SK-N-MC (cell line): ENCODE data around the gene CYP21A2.
"Not testable (repeated sequence)": the region's sequence is repeated elsewhere in the genome, so short reads cannot be mapped to it uniquely, and the experiment has no call there.

Experiments
- DNase-seq: peaks from one replicate; pipeline ENCODE4 v3.0.0-alpha.2; 2011; ENCODE audit warnings: low read depth, low spot score
- H3K27ac ChIP-seq: fragments of 200-600 bp; sonication (generic); 2 replicates; pipeline ENCODE4 v1.5.1; 2016; ENCODE audit warnings: mixed run types
- H3K36me3 ChIP-seq: fragments of 200-600 bp; sonication (generic); 2 replicates; pipeline ENCODE4 v1.6.1; 2017; ENCODE audit warnings: antibody characterized with exemption, low read length, mixed read lengths; ENCODE audit not compliant: insufficient read depth
- H3K4me3 ChIP-seq: fragments of 200-600 bp; sonication (generic); 2 replicates; pipeline ENCODE4 v1.5.1; 2016
- H3K9ac ChIP-seq: fragments of 200-600 bp; sonication (generic); 2 replicates; pipeline ENCODE4 v1.8.0; 2017; ENCODE audit warnings: mixed run types, mixed read lengths; ENCODE audit not compliant: insufficient read length
- H3K9me3 ChIP-seq: fragments of 200-600 bp; sonication (generic); 2 replicates; pipeline ENCODE4 v1.6.1; 2017; ENCODE audit warnings: low read depth, mild to moderate bottlenecking, antibody characterized with exemption, low read length, moderate library complexity, mixed read lengths
- EZH2 ChIP-seq: fragments of 200-600 bp; sonication (generic); IDR thresholded peaks from one replicate; pipeline ENCODE4 v1.6.1; 2017; ENCODE audit warnings: antibody characterized with exemption
- FOXP2 ChIP-seq: optimal IDR thresholded peaks from 2 replicates; pipeline ENCODE3; 2011; ENCODE audit warnings: mild to moderate bottlenecking, moderate library complexity; ENCODE audit not compliant: insufficient read depth; ENCODE audit errors: extremely low read length, control extremely low read depth
- POLR2AphosphoS5 ChIP-seq: IDR thresholded peaks from 2 replicates; pipeline ENCODE4 v1.6.1; 2012; ENCODE audit warnings: mild to moderate bottlenecking, low read depth, low read length, borderline replicate concordance

Gene CYP21A2

GRCh38 chr6:32041385-32041784 lies 3.2 kb downstream of the CYP21A2 start:
- not testable (repeated sequence) for H3K27ac ChIP-seq, H3K9ac ChIP-seq, H3K4me3 ChIP-seq, H3K36me3 ChIP-seq, H3K9me3 ChIP-seq, DNase-seq

GRCh38 chr6:32042276-32042675 lies 4.1 kb downstream of the CYP21A2 start:
- H3K9me3 ChIP-seq, DNase-seq, H3K36me3 ChIP-seq, H3K27ac ChIP-seq, H3K9ac ChIP-seq, H3K4me3 ChIP-seq: not testable (repeated sequence)

GRCh38 chr6:32043589-32044380 lies 5.6 kb downstream of the CYP21A2 start:
- H3K4me3 ChIP-seq, H3K9ac ChIP-seq, H3K9me3 ChIP-seq, H3K27ac ChIP-seq, DNase-seq, H3K36me3 ChIP-seq: not testable (repeated sequence)

GRCh38 chr6:32044916-32045315 lies 6.7 kb downstream of the CYP21A2 start:
- H3K9me3 ChIP-seq, H3K9ac ChIP-seq, DNase-seq, H3K4me3 ChIP-seq, H3K36me3 ChIP-seq, H3K27ac ChIP-seq: not testable (repeated sequence)

GRCh38 chr6:32045811-32046449 lies 7.7 kb downstream of the CYP21A2 start:
- DNase-seq: no peak
- TF ChIP-seq EZH2 (no peak), POLR2AphosphoS5 (no peak), FOXP2 (no peak)
- H3K9ac ChIP-seq: no peak overlapping the region
- H3K27ac ChIP-seq: no peak overlapping the region
- H3K4me3 ChIP-seq: peak overlapping the region; percentile 7
- H3K9me3 ChIP-seq: no peaks in the 10 kb centered on the region
- H3K36me3 ChIP-seq: no peaks in the 10 kb centered on the region

GRCh38 chr6:32046450-32047083 lies 8.4 kb downstream of the CYP21A2 start:
- peak; percentile 12 for DNase-seq
- H3K9me3 ChIP-seq: no peaks in the 10 kb centered on the region
- no peaks in the 10 kb centered on the region for H3K36me3 ChIP-seq
- TF ChIP-seq EZH2 (no peak), FOXP2 (peak; percentile 10)
- H3K4me3 ChIP-seq: peak overlapping the region; percentile 7
- H3K9ac ChIP-seq: no peak overlapping the region
- no peak overlapping the region for H3K27ac ChIP-seq

- DNase-seq: no peak
- Histone ChIP-seq H3K9ac (no peak overlapping the region), H3K9me3 (no peaks in the 10 kb centered on the region), H3K27ac (no peak overlapping the region), H3K4me3 (no peak overlapping the region; the same call in 1 of the 2 replicates), H3K36me3 (no peaks in the 10 kb centered on the region)
- TF ChIP-seq POLR2AphosphoS5: no peak
- TF ChIP-seq FOXP2: no peak
- no peak for TF ChIP-seq EZH2
Observed at GRCh38 chr6:32047084-32047478, 8.9 kb downstream of the CYP21A2 start.

- Histone ChIP-seq H3K36me3 (no peaks in the 10 kb centered on the region), H3K9me3 (no peaks in the 10 kb centered on the region), H3K27ac (no peak overlapping the region), H3K4me3 (no peak overlapping the region), H3K9ac (no peak overlapping the region)
- TF ChIP-seq POLR2AphosphoS5 (no peak), EZH2 (no peak), FOXP2 (no peak)
- DNase-seq: no peak
Observed at GRCh38 chr6:32047539-32047854, 9.3 kb downstream of the CYP21A2 start.
